Body of pancreas (tissue), 4 donors: Measurements from ENCODE around the gene PDZD2. TPM values are rescaled to one million over a fixed set of nuclear protein-coding genes. Genes with fewer than 3 reads are reported as not detected.

Source experiments
- ATAC-seq: fragments of 150-250 bp; one replicate; pipeline ENCODE4 v1.9.1; 2016
- DNase-seq, 4 donors: peaks; one replicate each; pipeline ENCODE4 v3.0.0-alpha.2; 2019
- H3K27ac ChIP-seq, 4 donors: fragments of 200-600 bp; sonication (generic); 1 replicate in 3 of 4; 2 replicates in 1 of 4; pipeline versions ENCODE4 v1.5.1 to v1.6.1; 2016 to 2019; ENCODE audit warnings: mild to moderate bottlenecking in 1 of 4, mixed read lengths in 1 of 4, moderate library complexity in 1 of 4
- H3K27me3 ChIP-seq, 2 donors: fragments of 200-600 bp; sonication (generic); one replicate each; pipeline ENCODE4 v1.6.0; 2016; ENCODE audit warnings: mild to moderate bottlenecking in 1 of 2
- H3K36me3 ChIP-seq, 2 donors: fragments of 200-600 bp; sonication (generic); replicated peaks in 1 of 2; 2 replicates each; pipeline ENCODE4 v1.5.1; 2016; ENCODE audit warnings: low read depth in 2 of 2; ENCODE audit not compliant: insufficient read depth in 1 of 2
- H3K4me1 ChIP-seq: fragments of 200-600 bp; sonication (generic); one replicate; pipeline ENCODE4 v1.6.0; 2016
- H3K4me3 ChIP-seq, 2 donors: fragments of 200-600 bp; sonication (generic); 1 replicate in 1 of 2; 2 replicates in 1 of 2; pipeline ENCODE4 v1.5.1; 2016 to 2019
- H3K9me3 ChIP-seq, 3 donors: fragments of 200-600 bp; sonication (generic); 1 replicate in 2 of 3; 2 replicates in 1 of 3; pipeline ENCODE4 v1.5.1; 2016
- CTCF ChIP-seq, 7 experiments: fragments of 450-650 bp in 4 of 7; fragments of 200-600 bp in 3 of 7; sonication (generic) in 3 of 7; IDR thresholded peaks; one replicate each; pipeline ENCODE4 v1.5.1; 2016 to 2019; ENCODE audit warnings: antibody characterized with exemption in 7 of 7
- POLR2A ChIP-seq, 3 donors: fragments of 450-650 bp; IDR thresholded peaks; one replicate each; pipeline ENCODE4 v1.6.1; 2016; ENCODE audit warnings: antibody characterized with exemption in 3 of 3, mild to moderate bottlenecking in 2 of 3
- WGBS, 2 donors: methylation state at CpG; one replicate each; pipeline ENCODE4 v1.1.5; 2017; 5-methylcytosine and 5-hydroxymethylcytosine counted together
- intact Hi-C: fragments of 100-400 bp; cut with DNase I; formaldehyde crosslinking; loops from one replicate; pipeline ENCODE4 v1.15.1; 2023
- total RNA-seq, 2 donors: library from RNA; depleted of rRNA; stranded (reverse); fragments of >200 nt; gene quantifications; one replicate each; pipeline ENCODE4 v1.1.0, GENCODE V29; 2016

PDZD2 gene
- total RNA-seq, 2 donors from 2014 or later: 3.9 to 12.9 TPM

- intact Hi-C loops: no loop called here
- H3K4me3 ChIP-seq: no peak overlapping the region
- DNase-seq (no peak), ATAC-seq (no peak)
- no peaks in the 10 kb centered on the region for H3K27me3 ChIP-seq
- H3K9me3 ChIP-seq: no peaks in the 10 kb centered on the region
- no peaks in the 10 kb centered on the region for H3K4me1 ChIP-seq
- WGBS, 2 donors: 30 to 33% methylated on average over 1 of the region's 1 CpG
- H3K36me3 ChIP-seq: no peaks in the 10 kb centered on the region
- TF ChIP-seq CTCF (IDR thresholded peaks at IDR 0.05): no peak
- no peak for TF ChIP-seq POLR2A (IDR thresholded peaks at IDR 0.05)
- no peak overlapping the region for H3K27ac ChIP-seq
Measured at GRCh38 chr5:31984691-31985090, 345.8 kb downstream of the PDZD2 start.

- Histone ChIP-seq H3K36me3 (no peaks in the 10 kb centered on the region), H3K4me1 (no peaks in the 10 kb centered on the region), H3K9me3 (no peaks in the 10 kb centered on the region), H3K27ac (no peak overlapping the region), H3K27me3 (no peaks in the 10 kb centered on the region), H3K4me3 (no peak overlapping the region)
- ATAC-seq (no peak), DNase-seq (no peak)
- intact Hi-C loops: no loop called here
- TF ChIP-seq CTCF (IDR thresholded peaks at IDR 0.05): no peak
- no peak for TF ChIP-seq POLR2A (IDR thresholded peaks at IDR 0.05)
- WGBS, 2 donors: 76 to 78% methylated on average over 5 of the region's 5 CpGs
Measured at GRCh38 chr5:31986101-31986500, 347.2 kb downstream of the PDZD2 start.

GRCh38 chr5:31987985-31988710, 349.2 kb downstream of the PDZD2 start:
- H3K27ac ChIP-seq: no peak overlapping the region
- H3K27me3 ChIP-seq: no peaks in the 10 kb centered on the region
- H3K4me3 ChIP-seq: no peak overlapping the region
- no peaks in the 10 kb centered on the region for H3K4me1 ChIP-seq
- intact Hi-C loops: no loop called here
- no peaks in the 10 kb centered on the region for H3K36me3 ChIP-seq
- WGBS, 2 donors: 63 to 82% methylated on average over 7 of the region's 7 CpGs
- DNase-seq (no peak), ATAC-seq (no peak)
- no peak for TF ChIP-seq CTCF (IDR thresholded peaks at IDR 0.05)
- H3K9me3 ChIP-seq: no peaks in the 10 kb centered on the region

- Histone ChIP-seq H3K27ac (no peak overlapping the region), H3K27me3 (no peaks in the 10 kb centered on the region), H3K9me3 (no peaks in the 10 kb centered on the region), H3K36me3 (no peaks in the 10 kb centered on the region), H3K4me1 (no peaks in the 10 kb centered on the region), H3K4me3 (no peak overlapping the region)
- WGBS, 2 donors: 69 to 81% methylated on average over 10 of the region's 10 CpGs
- TF ChIP-seq POLR2A (IDR thresholded peaks at IDR 0.05): no peak
- no peak for TF ChIP-seq CTCF (IDR thresholded peaks at IDR 0.05)
- intact Hi-C loops: no loop called here
- DNase-seq: no peak
- ATAC-seq: no peak
Measured at GRCh38 chr5:31990081-31990650, 351.2 kb downstream of the PDZD2 start.

- WGBS, 2 donors: 67 to 78% methylated on average over 3 of the region's 3 CpGs
- no peak for ATAC-seq
- no peaks in the 10 kb centered on the region for H3K4me1 ChIP-seq
Measured at GRCh38 chr5:31990701-31991110, 351.8 kb downstream of the PDZD2 start.

More at GRCh38 chr5:31990701-31991110, 351.8 kb downstream of the PDZD2 start:
- intact Hi-C loops: no loop called here
- no peak for DNase-seq
- TF ChIP-seq CTCF (IDR thresholded peaks at IDR 0.05): no peak
- Histone ChIP-seq H3K9me3 (no peaks in the 10 kb centered on the region), H3K36me3 (no peaks in the 10 kb centered on the region), H3K27me3 (no peaks in the 10 kb centered on the region), H3K4me3 (no peak overlapping the region), H3K27ac (no peak overlapping the region)
